SK-N-SH treated with all-trans-retinoic acid at 6 μM for 48 hours (cell line): ENCODE data around the gene NMUR1.
A peak's percentile ranks its signal among the peaks of the same experiment; 100 is the strongest.

Experiments
- ATAC-seq: fragments of 200-7000 bp; cut with Tn5 transposase; 3 replicates; pipeline ENCODE4 v1.9.1; 2020; ENCODE audit warnings: mild to moderate bottlenecking, moderate library complexity
- ARNTL ChIP-seq: fragments of 450-650 bp; formaldehyde crosslinking; IDR thresholded peaks from 2 replicates; pipeline ENCODE4 v1.5.0; 2020; ENCODE audit warnings: low read depth, mild to moderate bottlenecking, moderate library complexity, borderline replicate concordance
- BACH2 ChIP-seq: fragments of 250-450 bp; sonication (Bioruptor Pico); IDR thresholded peaks from 2 replicates; pipeline ENCODE4 v1.9.0; 2021; ENCODE audit warnings: mild to moderate bottlenecking, borderline replicate concordance
- CREB5 ChIP-seq: fragments of 250-450 bp; sonication (Bioruptor Pico); IDR thresholded peaks from 2 replicates; pipeline ENCODE4 v1.5.1; 2020; ENCODE audit warnings: low read depth, mild to moderate bottlenecking, moderate library complexity
- CSDC2 ChIP-seq: fragments of 250-450 bp; sonication (Bioruptor Pico); IDR thresholded peaks from 2 replicates; pipeline ENCODE4 v1.5.0; 2020; ENCODE audit warnings: mild to moderate bottlenecking, moderate library complexity
- ESRRG ChIP-seq: fragments of 250-450 bp; sonication (Bioruptor Pico); IDR thresholded peaks from 2 replicates; pipeline ENCODE4 v1.6.1; 2021; ENCODE audit warnings: mild to moderate bottlenecking
- GLIS3 ChIP-seq: fragments of 250-450 bp; sonication (Bioruptor Pico); IDR thresholded peaks from 2 replicates; pipeline ENCODE4 v1.5.0; 2020; ENCODE audit warnings: mild to moderate bottlenecking, moderate library complexity
- ISL1 ChIP-seq: fragments of 250-450 bp; sonication (Bioruptor Pico); IDR thresholded peaks from 2 replicates; pipeline ENCODE4 v2.1.2; 2022; ENCODE audit warnings: mild to moderate bottlenecking, moderate library complexity
- OSR1 ChIP-seq: fragments of 250-450 bp; sonication (Bioruptor Pico); IDR thresholded peaks from 2 replicates; pipeline ENCODE4 v1.8.0; 2022; ENCODE audit warnings: moderate library complexity, mild to moderate bottlenecking, inconsistent platforms
- PATZ1 ChIP-seq: fragments of 250-450 bp; sonication (Bioruptor Pico); IDR thresholded peaks from 2 replicates; pipeline ENCODE4 v1.8.0; 2020; ENCODE audit warnings: mild to moderate bottlenecking, moderate library complexity, borderline replicate concordance
- PPARA ChIP-seq: fragments of 250-450 bp; sonication (Bioruptor Pico); IDR thresholded peaks from 2 replicates; pipeline ENCODE4 v1.5.0; 2020; ENCODE audit warnings: mild to moderate bottlenecking, borderline replicate concordance
- RARB ChIP-seq: fragments of 250-450 bp; sonication (Bioruptor Pico); IDR thresholded peaks from 2 replicates; pipeline ENCODE4 v1.8.0; 2021; ENCODE audit warnings: mild to moderate bottlenecking, moderate library complexity
- SNAI2 ChIP-seq: fragments of 250-450 bp; sonication (Bioruptor Pico); IDR thresholded peaks from 2 replicates; pipeline ENCODE4 v1.5.0; 2020; ENCODE audit warnings: mild to moderate bottlenecking, moderate library complexity
- TCF4 ChIP-seq: fragments of 250-450 bp; sonication (Bioruptor Pico); IDR thresholded peaks from 2 replicates; pipeline ENCODE4 v1.8.0; 2021; ENCODE audit warnings: mild to moderate bottlenecking, moderate library complexity, borderline replicate concordance
- TOX ChIP-seq: fragments of 250-450 bp; sonication (Bioruptor Pico); IDR thresholded peaks from 2 replicates; pipeline ENCODE4 v1.8.0; 2021; ENCODE audit warnings: mild to moderate bottlenecking, moderate library complexity, borderline replicate concordance
- TSHZ2 ChIP-seq: fragments of 250-450 bp; sonication (Bioruptor Pico); IDR thresholded peaks from 2 replicates; pipeline ENCODE4 v1.5.0; 2020; ENCODE audit warnings: mild to moderate bottlenecking, moderate library complexity
- ZFP3 ChIP-seq: fragments of 250-450 bp; sonication (Bioruptor Pico); IDR thresholded peaks from 2 replicates; pipeline ENCODE4 v1.5.0; 2020; ENCODE audit warnings: mild to moderate bottlenecking, moderate library complexity
- ZFP30 ChIP-seq: fragments of 450-650 bp; formaldehyde crosslinking; IDR thresholded peaks from 2 replicates; pipeline ENCODE4 v1.5.0; 2022; ENCODE audit warnings: mild to moderate bottlenecking, moderate library complexity
- ZNF70 ChIP-seq: fragments of 450-650 bp; formaldehyde crosslinking; IDR thresholded peaks from 2 replicates; pipeline ENCODE4 v1.5.0; 2020; ENCODE audit warnings: mild to moderate bottlenecking, moderate library complexity
- ZNF8 ChIP-seq: fragments of 450-650 bp; formaldehyde crosslinking; IDR thresholded peaks from 2 replicates; pipeline ENCODE4 v1.5.0; 2020; ENCODE audit warnings: mild to moderate bottlenecking, moderate library complexity
- TF ChIP-seq, protein P1 (sequence below): fragments of 250-450 bp; sonication (Bioruptor Pico); IDR thresholded peaks from 2 replicates; pipeline ENCODE4 v1.8.0; 2021; ENCODE audit warnings: low read depth, mild to moderate bottlenecking, moderate library complexity, borderline replicate concordance
- TF ChIP-seq, protein P2 (sequence below): fragments of 250-450 bp; sonication (Bioruptor Pico); IDR thresholded peaks from 2 replicates; pipeline ENCODE4 v1.5.1; 2021; ENCODE audit warnings: mild to moderate bottlenecking, moderate library complexity

The NMUR1 gene

GRCh38 chr2:231554748-231555545 is 24.7 kb upstream of the NMUR1 start:
- ATAC-seq: no peak

GRCh38 chr2:231554327-231554726 is 24.1 kb upstream of the NMUR1 start:
- no peak for TF ChIP-seq ZNF8
- TF ChIP-seq OSR1 (CRISPR knock-in tag): no peak
- no peak for TF ChIP-seq TOX
- no peak for TF ChIP-seq ARNTL
- ATAC-seq: no peak

More at GRCh38 chr2:231554748-231555545, 24.7 kb upstream of the NMUR1 start:
- no peak for TF ChIP-seq CSDC2 (CRISPR knock-in tag)
- no peak for TF ChIP-seq ESRRG (CRISPR knock-in tag)
- no peak for TF ChIP-seq BACH2 (CRISPR knock-in tag)
- TF ChIP-seq TSHZ2 (CRISPR knock-in tag): no peak
- no peak for TF ChIP-seq OSR1 (CRISPR knock-in tag)
- TF ChIP-seq ISL1 (CRISPR knock-in tag): no peak
- no peak for TF ChIP-seq ZFP3 (CRISPR knock-in tag)

DNA sequence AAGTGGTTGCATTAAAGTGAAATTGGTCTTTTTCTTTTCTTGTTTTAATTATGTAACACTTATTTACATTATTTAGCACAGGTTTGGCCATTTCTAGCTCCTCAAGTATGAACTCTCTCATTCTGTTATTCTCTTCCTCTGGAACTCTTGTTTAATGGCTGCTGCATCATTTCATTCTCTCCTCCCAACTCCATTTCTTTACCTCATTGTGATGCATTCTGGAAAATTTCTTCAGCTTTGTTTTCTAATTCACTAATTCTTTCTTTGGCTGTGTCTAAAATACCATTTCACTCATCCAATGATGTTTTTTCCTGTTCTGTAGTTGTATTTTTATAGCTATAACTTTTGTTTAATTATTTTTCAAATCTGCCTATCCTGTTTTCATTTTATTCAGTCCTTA is 22.5 kb upstream of the NMUR1 start:
- ATAC-seq: no peak
- TF ChIP-seq TCF4 (CRISPR knock-in tag) (no peak), ZFP30 (CRISPR knock-in tag) (peak; percentile 97), SNAI2 (CRISPR knock-in tag) (no peak), ZFP3 (CRISPR knock-in tag) (no peak), OSR1 (CRISPR knock-in tag) (no peak)

- no peak for ATAC-seq
- TF ChIP-seq ARNTL (no peak), PPARA (CRISPR knock-in tag) (no peak), GLIS3 (CRISPR knock-in tag) (no peak), CSDC2 (CRISPR knock-in tag) (no peak), CREB5 (no peak), ZNF8 (no peak), PATZ1 (CRISPR knock-in tag) (no peak), TCF4 (CRISPR knock-in tag) (no peak), ZNF70 (CRISPR knock-in tag) (no peak), BACH2 (CRISPR knock-in tag) (no peak), OSR1 (CRISPR knock-in tag) (no peak), ESRRG (CRISPR knock-in tag) (no peak), RARB (no peak)
- TF ChIP-seq, protein P1, sequence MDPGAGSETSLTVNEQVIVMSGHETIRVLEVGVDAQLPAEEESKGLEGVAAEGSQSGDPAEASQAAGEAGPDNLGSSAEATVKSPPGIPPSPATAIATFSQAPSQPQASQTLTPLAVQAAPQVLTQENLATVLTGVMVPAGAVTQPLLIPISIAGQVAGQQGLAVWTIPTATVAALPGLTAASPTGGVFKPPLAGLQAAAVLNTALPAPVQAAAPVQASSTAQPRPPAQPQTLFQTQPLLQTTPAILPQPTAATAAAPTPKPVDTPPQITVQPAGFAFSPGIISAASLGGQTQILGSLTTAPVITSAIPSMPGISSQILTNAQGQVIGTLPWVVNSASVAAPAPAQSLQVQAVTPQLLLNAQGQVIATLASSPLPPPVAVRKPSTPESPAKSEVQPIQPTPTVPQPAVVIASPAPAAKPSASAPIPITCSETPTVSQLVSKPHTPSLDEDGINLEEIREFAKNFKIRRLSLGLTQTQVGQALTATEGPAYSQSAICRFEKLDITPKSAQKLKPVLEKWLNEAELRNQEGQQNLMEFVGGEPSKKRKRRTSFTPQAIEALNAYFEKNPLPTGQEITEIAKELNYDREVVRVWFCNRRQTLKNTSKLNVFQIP (CRISPR knock-in tag): no peak
- TF ChIP-seq, protein P2, sequence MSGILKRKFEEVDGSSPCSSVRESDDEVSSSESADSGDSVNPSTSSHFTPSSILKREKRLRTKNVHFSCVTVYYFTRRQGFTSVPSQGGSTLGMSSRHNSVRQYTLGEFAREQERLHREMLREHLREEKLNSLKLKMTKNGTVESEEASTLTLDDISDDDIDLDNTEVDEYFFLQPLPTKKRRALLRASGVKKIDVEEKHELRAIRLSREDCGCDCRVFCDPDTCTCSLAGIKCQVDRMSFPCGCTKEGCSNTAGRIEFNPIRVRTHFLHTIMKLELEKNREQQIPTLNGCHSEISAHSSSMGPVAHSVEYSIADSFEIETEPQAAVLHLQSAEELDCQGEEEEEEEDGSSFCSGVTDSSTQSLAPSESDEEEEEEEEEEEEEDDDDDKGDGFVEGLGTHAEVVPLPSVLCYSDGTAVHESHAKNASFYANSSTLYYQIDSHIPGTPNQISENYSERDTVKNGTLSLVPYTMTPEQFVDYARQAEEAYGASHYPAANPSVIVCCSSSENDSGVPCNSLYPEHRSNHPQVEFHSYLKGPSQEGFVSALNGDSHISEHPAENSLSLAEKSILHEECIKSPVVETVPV (CRISPR knock-in tag): no peak
Measured at GRCh38 chr2:231549446-231550239, 19.4 kb upstream of the NMUR1 start.
